Measurements from ENCODE around the gene CDH23. TPM values are rescaled to one million over a fixed set of nuclear protein-coding genes. Genes with fewer than 3 reads are reported as not detected.
A peak's percentile ranks its signal among the peaks of the same experiment; 100 is the strongest.

The CDH23 gene
- total RNA-seq, 1 experiment from 2014 or later: 2.9 TPM

- TF ChIP-seq ZNF425 (CRISPR knock-in tag; conservative IDR thresholded peaks at IDR 0.05): no peak
- TF ChIP-seq PRRX2 (CRISPR knock-in tag; IDR thresholded peaks at IDR 0.05): no peak
- no peak for TF ChIP-seq ZNF138 (CRISPR knock-in tag; conservative IDR thresholded peaks at IDR 0.05)
- no peak for TF ChIP-seq ZNF317 (CRISPR knock-in tag; IDR thresholded peaks at IDR 0.05; ENCODE audit: borderline replicate concordance, low read depth)
- no peak for TF ChIP-seq FOXP4 (CRISPR knock-in tag; IDR thresholded peaks at IDR 0.05)
- TF ChIP-seq PREB (CRISPR knock-in tag; IDR thresholded peaks at IDR 0.05; ENCODE audit: borderline replicate concordance): no peak
These were observed 426.6 kb downstream of the CDH23 start (continued) for GRCh38 chr10:71823356-71823755.

- ChIA-PET POLR2A (no interaction called here), CTCF (interaction anchor here (1.8 to 4.2 kb wide), 2 partner anchors 9 to 72 kb away, joined by 8 to 28 read pairs; no protein-coding TSS in a partner anchor)
- TF ChIP-seq USF2 (CRISPR knock-in tag; IDR thresholded peaks at IDR 0.05): no peak
- TF ChIP-seq ZBTB43 (CRISPR knock-in tag; IDR thresholded peaks at IDR 0.05): no peak
- TF ChIP-seq TCF7 (CRISPR knock-in tag; IDR thresholded peaks at IDR 0.05; ENCODE audit: low read depth): no peak
- TF ChIP-seq ETV6 (CRISPR knock-in tag; IDR thresholded peaks at IDR 0.05): no peak
- no peak for TF ChIP-seq USF1 (CRISPR knock-in tag; IDR thresholded peaks at IDR 0.05)
- TF ChIP-seq ZNF121 (CRISPR knock-in tag; IDR thresholded peaks at IDR 0.05): no peak
- no peak for DNase-seq (ENCODE audit: low spot score)
- no peak for ATAC-seq
- H3K4me3 Mint-ChIP-seq: no peak overlapping the region
- H3K36me3 Mint-ChIP-seq: peaks cover 76% of the 10 kb centered on the region
- no peaks in the 10 kb centered on the region for H3K9me3 Mint-ChIP-seq
- no peaks in the 10 kb centered on the region for H3K27me3 Mint-ChIP-seq (ENCODE audit: low read depth)
- H3K27ac Mint-ChIP-seq: 0 out of 2 replicates have a peak overlapping the region, but pooled peaks have one; percentile 41
- H3K4me1 Mint-ChIP-seq: peaks cover 29% of the 10 kb centered on the region
These were observed 427.6 kb downstream of the CDH23 start for GRCh38 chr10:71824333-71824732.

GRCh38 chr10:71825217-71825616 lies 428.5 kb downstream of the CDH23 start:
- Mint-ChIP-seq H3K27me3 (ENCODE audit: low read depth) (no peaks in the 10 kb centered on the region), H3K4me3 (no peak overlapping the region), H3K36me3 (peaks cover 74% of the 10 kb centered on the region), H3K9me3 (no peaks in the 10 kb centered on the region), H3K27ac (peak overlapping the region; percentile 22; the same call in 1 of the 2 replicates), H3K4me1 (peaks cover 29% of the 10 kb centered on the region)
- DNase-seq (ENCODE audit: low spot score): no peak
- ATAC-seq: no peak
- POLR2A ChIA-PET: no interaction called here
- CTCF ChIA-PET: interaction anchor here (0.6 to 4.2 kb wide), 7 partner anchors 10 to 71 kb away, joined by 3 to 28 read pairs (median 4); no protein-coding TSS in a partner anchor
- TF ChIP-seq ZNF423 (CRISPR knock-in tag; IDR thresholded peaks at IDR 0.05): no peak
- no peak for TF ChIP-seq ARID4B (CRISPR knock-in tag; IDR thresholded peaks at IDR 0.05; ENCODE audit: borderline replicate concordance)
- no peak for TF ChIP-seq ATF6 (CRISPR knock-in tag; IDR thresholded peaks at IDR 0.05)
- TF ChIP-seq ELF4 (CRISPR knock-in tag; IDR thresholded peaks at IDR 0.05; ENCODE audit: low read depth): no peak
- no peak for TF ChIP-seq FOXJ3 (CRISPR knock-in tag; IDR thresholded peaks at IDR 0.05; ENCODE audit: borderline replicate concordance)

All from WTC11 (cell line).